Smooth muscle cell (in vitro differentiated cells): ENCODE measurements around the gene TCEA2. TPM values are rescaled to one million over a fixed set of nuclear protein-coding genes. Genes with fewer than 3 reads are reported as not detected.
"Not testable (repeated sequence)": the region's sequence is repeated elsewhere in the genome, so short reads cannot be mapped to it uniquely, and the experiment has no call there.

Experiments used
- DNase-seq: peaks from one replicate; lab custom pipeline; 2025; ENCODE audit not compliant: unreplicated experiment; lab: John Stamatoyannopoulos, UW
- H2AFZ ChIP-seq: fragments of 200-600 bp; sonication (generic); 2 replicates; pipeline ENCODE4 v1.6.0; 2016; ENCODE audit warnings: antibody characterized with exemption, low read depth, mild to moderate bottlenecking
- H3F3A ChIP-seq: fragments of 200-600 bp; sonication (generic); 2 replicates; pipeline ENCODE4 v1.6.0; 2017; ENCODE audit warnings: antibody characterized with exemption, low read depth
- H3K27ac ChIP-seq: fragments of 200-600 bp; sonication (generic); 2 replicates; pipeline ENCODE4 v1.5.1; 2016; ENCODE audit warnings: low read depth, mild to moderate bottlenecking
- H3K27me3 ChIP-seq: fragments of 200-600 bp; sonication (generic); 2 replicates; pipeline ENCODE4 v1.6.1; 2016; ENCODE audit warnings: low read depth, mild to moderate bottlenecking
- H3K36me3 ChIP-seq: fragments of 200-600 bp; sonication (generic); 2 replicates; pipeline ENCODE4 v1.5.1; 2016; ENCODE audit warnings: low read depth
- H3K4me1 ChIP-seq: fragments of 200-600 bp; sonication (generic); 2 replicates; pipeline ENCODE4 v1.5.1; 2016; ENCODE audit warnings: low read depth
- H3K4me2 ChIP-seq: fragments of 200-600 bp; sonication (generic); 2 replicates; pipeline ENCODE4 v1.6.0; 2016; ENCODE audit warnings: mild to moderate bottlenecking
- H3K4me3 ChIP-seq: fragments of 200-600 bp; sonication (generic); 2 replicates; pipeline ENCODE4 v1.5.1; 2016; ENCODE audit warnings: mild to moderate bottlenecking
- H3K79me2 ChIP-seq: fragments of 200-600 bp; sonication (generic); 2 replicates; pipeline ENCODE4 v1.6.0; 2016; ENCODE audit warnings: low read depth, mild to moderate bottlenecking
- H3K9ac ChIP-seq: fragments of 200-600 bp; sonication (generic); 2 replicates; pipeline ENCODE4 v1.6.0; 2016; ENCODE audit warnings: low read depth
- H3K9me3 ChIP-seq: fragments of 200-600 bp; sonication (generic); replicated peaks from 2 replicates; pipeline ENCODE4 v1.5.1; 2016; ENCODE audit warnings: low read depth
- H4K20me1 ChIP-seq: fragments of 200-600 bp; sonication (generic); 2 replicates; pipeline ENCODE4 v1.6.0; 2016; ENCODE audit warnings: low read depth
- WGBS: methylation state at CpG from one replicate; pipeline ENCODE4 v1.1.7; 2016; ENCODE audit warnings: low lambda C conversion rate; 5-methylcytosine and 5-hydroxymethylcytosine counted together
- polyA plus RNA-seq: library from polyadenylated mRNA; unstranded; fragments of >200 nt; fragmentation: Nextera tagmentation; extraction: Ambion mirVana; gene quantifications from 2 replicates; pipeline ENCODE4 v1.2.1, GENCODE V29; 2016
- total RNA-seq: library from RNA; depleted of rRNA; stranded (reverse); fragments of >200 nt; gene quantifications from 2 replicates; pipeline ENCODE4 v1.2.3, GENCODE V29; 2014
- TF ChIP-seq, protein P1 (sequence below): fragments of 200-600 bp; sonication (generic); IDR thresholded peaks from 2 replicates; pipeline ENCODE4 v1.5.1; 2017; ENCODE audit warnings: borderline replicate concordance, mild to moderate bottlenecking, antibody characterized with exemption; ENCODE audit not compliant: insufficient read depth, poor library complexity, severe bottlenecking

TCEA2 gene
- total and polyA plus RNA-seq, 2 experiments from 2014 or later = 24.9 to 89.5 TPM

DNA sequence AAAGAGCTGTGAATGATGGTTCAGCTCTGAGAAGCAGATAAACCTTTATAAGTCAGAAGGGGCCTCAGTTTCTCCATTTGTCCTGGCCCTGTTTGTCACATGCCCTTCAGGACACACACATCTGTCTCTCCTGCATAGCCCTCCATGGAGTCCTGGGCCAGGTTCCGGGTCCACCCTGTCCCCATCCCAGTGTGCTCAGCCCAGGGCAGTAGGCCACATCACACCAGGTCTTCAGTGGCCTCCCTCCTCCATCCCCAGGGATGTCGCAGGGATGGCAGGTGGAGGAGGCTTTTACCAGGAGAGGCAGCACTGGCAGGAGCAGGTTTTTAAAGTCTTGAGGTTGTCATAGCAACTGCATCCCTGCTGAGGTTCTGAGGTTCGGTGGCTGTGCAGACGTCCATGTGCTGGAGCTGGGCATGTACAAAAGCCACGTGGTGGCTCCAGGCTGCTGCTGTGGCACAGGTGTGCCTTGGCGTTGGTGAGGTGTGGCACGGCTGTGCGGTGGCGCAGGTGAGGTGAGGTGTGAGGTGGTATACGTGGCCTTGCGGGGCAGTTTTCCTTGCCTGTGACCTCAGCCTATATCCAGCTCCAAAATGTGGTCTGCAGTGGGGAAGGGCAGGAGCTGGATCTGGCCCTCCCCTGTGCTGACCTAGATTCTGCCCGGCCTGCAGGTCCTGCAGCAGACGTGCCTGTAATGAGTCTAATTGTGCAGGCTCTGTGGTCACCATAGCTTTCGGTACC is 52.3 kb downstream of the TCEA2 start:
- Histone ChIP-seq H3K36me3 (no peaks in the 10 kb centered on the region), H3K27me3 (no peaks in the 10 kb centered on the region), H3K4me1 (no peaks in the 10 kb centered on the region), H3K4me3 (no peak overlapping the region), H3K9ac (no peak overlapping the region), H3K27ac (no peak overlapping the region), H3K9me3 (no peaks in the 10 kb centered on the region), H3F3A (no peaks in the 10 kb centered on the region), H3K4me2 (no peak overlapping the region), H2AFZ (no peak overlapping the region), H4K20me1 (no peaks in the 10 kb centered on the region), H3K79me2 (no peaks in the 10 kb centered on the region)
- DNase-seq = no peak
- WGBS = 83% methylated on average over 14 of the region's 14 CpGs
- TF ChIP-seq, protein P1, sequence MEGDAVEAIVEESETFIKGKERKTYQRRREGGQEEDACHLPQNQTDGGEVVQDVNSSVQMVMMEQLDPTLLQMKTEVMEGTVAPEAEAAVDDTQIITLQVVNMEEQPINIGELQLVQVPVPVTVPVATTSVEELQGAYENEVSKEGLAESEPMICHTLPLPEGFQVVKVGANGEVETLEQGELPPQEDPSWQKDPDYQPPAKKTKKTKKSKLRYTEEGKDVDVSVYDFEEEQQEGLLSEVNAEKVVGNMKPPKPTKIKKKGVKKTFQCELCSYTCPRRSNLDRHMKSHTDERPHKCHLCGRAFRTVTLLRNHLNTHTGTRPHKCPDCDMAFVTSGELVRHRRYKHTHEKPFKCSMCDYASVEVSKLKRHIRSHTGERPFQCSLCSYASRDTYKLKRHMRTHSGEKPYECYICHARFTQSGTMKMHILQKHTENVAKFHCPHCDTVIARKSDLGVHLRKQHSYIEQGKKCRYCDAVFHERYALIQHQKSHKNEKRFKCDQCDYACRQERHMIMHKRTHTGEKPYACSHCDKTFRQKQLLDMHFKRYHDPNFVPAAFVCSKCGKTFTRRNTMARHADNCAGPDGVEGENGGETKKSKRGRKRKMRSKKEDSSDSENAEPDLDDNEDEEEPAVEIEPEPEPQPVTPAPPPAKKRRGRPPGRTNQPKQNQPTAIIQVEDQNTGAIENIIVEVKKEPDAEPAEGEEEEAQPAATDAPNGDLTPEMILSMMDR = no peak

DNA sequence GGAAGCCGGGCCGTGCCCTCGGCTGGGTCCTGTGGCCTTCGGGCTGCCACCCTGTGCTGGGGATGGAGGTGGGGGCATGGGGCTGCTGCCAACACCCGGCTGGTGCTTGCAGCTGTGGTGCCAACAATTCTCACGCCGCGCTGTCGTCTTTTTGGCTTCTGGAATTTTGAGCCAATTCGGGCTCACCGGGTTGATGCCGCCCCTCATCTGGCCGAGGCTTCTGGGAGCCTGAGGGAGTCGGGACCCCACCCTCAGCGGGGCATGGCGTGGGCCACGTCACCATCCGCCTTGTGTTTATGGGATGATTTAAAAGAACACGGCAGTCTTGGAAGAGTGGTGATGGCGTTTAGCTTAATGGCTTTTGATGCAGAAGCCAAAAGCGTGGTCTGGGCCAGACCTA is 53.0 kb downstream of the TCEA2 start:
- TF ChIP-seq, protein P1 = no peak
- no peak overlapping the region for H3K27ac ChIP-seq
- H3K79me2 ChIP-seq = no peaks in the 10 kb centered on the region
- H3K27me3 ChIP-seq = peaks cover under 1% of the 10 kb centered on the region
- 93% methylated on average over 21 of the region's 21 CpGs for WGBS
- no peak for DNase-seq
- no peaks in the 10 kb centered on the region for H3K36me3 ChIP-seq
- H3K9me3 ChIP-seq = no peaks in the 10 kb centered on the region
- H2AFZ ChIP-seq = no peak overlapping the region
- H3K4me1 ChIP-seq = no peaks in the 10 kb centered on the region
- no peaks in the 10 kb centered on the region for H3F3A ChIP-seq
- H4K20me1 ChIP-seq = no peaks in the 10 kb centered on the region
- H3K4me3 ChIP-seq = no peak overlapping the region
- H3K4me2 ChIP-seq = no peak overlapping the region
- H3K9ac ChIP-seq = no peak overlapping the region

DNA sequence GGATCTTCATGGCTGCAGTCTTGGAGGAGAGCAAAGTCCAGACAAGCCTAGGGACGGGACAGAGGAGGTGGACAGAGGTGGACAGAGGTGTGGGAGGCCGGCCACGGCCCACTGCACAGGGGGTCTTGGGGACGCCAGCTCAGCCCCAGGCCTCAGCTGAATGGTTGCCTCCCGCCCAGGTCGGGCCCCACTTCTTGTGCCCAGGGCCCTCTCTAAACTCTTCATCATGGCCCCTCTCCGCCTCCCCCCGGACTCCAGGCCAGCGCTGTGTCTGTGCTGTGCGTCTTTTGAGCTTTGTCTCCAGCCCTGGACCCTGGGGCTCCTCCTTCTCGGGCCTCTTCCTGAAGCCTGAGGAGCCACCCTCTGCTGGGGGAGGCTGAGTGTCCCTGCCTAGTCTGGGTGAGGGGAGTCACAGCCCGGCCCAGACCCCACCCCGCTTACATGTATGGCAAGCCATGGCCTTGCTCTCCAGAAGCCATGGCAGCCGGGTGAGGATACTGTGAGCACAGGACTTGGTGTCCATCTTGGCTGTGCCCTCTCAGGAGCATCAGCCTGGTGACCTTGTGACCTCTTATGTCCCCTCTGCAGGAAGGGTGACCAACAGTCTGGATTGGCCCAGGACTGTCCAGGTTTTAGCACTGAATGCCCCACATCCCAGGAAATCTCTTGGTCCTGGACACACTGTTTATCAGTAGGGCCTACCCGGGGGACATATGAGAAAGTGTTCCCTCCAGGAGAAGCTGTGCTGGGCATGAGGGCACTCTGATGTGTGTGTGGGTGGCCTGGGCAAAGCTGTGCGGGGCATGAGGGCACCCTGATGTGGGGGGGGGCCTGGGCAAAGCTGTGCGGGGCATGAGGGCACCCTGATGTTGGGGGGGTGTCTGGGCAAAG is 53.8 kb downstream of the TCEA2 start:
- TF ChIP-seq, protein P1 = no peak
- H3K4me1 ChIP-seq = no peaks in the 10 kb centered on the region

DNA sequence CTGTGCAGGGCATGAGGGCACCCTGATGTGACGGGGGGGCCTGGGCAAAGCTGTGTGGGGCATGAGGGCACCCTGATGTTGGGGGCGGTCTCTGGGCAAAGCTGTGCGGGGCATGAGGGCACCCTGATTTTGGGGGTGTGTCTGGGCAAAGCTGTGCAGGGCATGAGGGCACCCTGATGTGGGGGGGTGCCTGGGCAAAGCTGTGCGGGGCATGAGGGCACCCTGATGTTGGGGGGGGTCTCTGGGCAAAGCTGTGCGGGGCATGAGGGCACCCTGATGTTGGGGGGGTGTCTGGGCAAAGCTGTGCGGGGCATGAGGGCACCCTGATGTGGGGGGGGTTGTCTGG is 54.4 kb downstream of the TCEA2 start:
- H3F3A ChIP-seq, H2AFZ ChIP-seq, H3K36me3 ChIP-seq, H3K4me2 ChIP-seq, H4K20me1 ChIP-seq, H3K4me1 ChIP-seq, DNase-seq, H3K4me3 ChIP-seq, H3K9me3 ChIP-seq, H3K79me2 ChIP-seq, H3K9ac ChIP-seq, H3K27ac ChIP-seq: not testable (repeated sequence)
- H3K27me3 ChIP-seq = peaks cover 11% of the 10 kb centered on the region
- 80% methylated on average over 1 of the region's 6 CpGs for WGBS

More for the DNA sequence above, 53.8 kb downstream of the TCEA2 start:
- Histone ChIP-seq H3K4me2 (no peak overlapping the region), H2AFZ (no peak overlapping the region), H3K4me3 (no peak overlapping the region), H3K27me3 (peaks cover 7% of the 10 kb centered on the region), H3K36me3 (no peaks in the 10 kb centered on the region), H3K9ac (no peak overlapping the region), H3F3A (no peaks in the 10 kb centered on the region), H3K9me3 (no peaks in the 10 kb centered on the region), H4K20me1 (no peaks in the 10 kb centered on the region), H3K27ac (no peak overlapping the region), H3K79me2 (no peaks in the 10 kb centered on the region)
- WGBS = 90% methylated on average over 17 of the region's 17 CpGs
- DNase-seq = no peak
